Peyer's patch (tissue), 4 donors: ENCODE data around the gene ARL8A.

Experiments used
- POLR2A ChIP-seq, 2 donors: fragments of 450-650 bp; IDR thresholded peaks; one replicate each; pipeline ENCODE4 v1.5.1; 2017; ENCODE audit warnings: antibody characterized with exemption in 2 of 2, mild to moderate bottlenecking in 2 of 2, moderate library complexity in 2 of 2
- TF ChIP-seq, protein P1 (sequence below), 6 experiments: fragments of 450-650 bp in 4 of 6; fragments of 200-600 bp in 2 of 6; sonication (generic) in 1 of 6; IDR thresholded peaks; one replicate each; pipeline ENCODE4 v1.5.1; 2017 to 2019; ENCODE audit warnings: antibody characterized with exemption in 6 of 6, mild to moderate bottlenecking in 3 of 6, moderate library complexity in 1 of 6

- TF ChIP-seq, protein P1, sequence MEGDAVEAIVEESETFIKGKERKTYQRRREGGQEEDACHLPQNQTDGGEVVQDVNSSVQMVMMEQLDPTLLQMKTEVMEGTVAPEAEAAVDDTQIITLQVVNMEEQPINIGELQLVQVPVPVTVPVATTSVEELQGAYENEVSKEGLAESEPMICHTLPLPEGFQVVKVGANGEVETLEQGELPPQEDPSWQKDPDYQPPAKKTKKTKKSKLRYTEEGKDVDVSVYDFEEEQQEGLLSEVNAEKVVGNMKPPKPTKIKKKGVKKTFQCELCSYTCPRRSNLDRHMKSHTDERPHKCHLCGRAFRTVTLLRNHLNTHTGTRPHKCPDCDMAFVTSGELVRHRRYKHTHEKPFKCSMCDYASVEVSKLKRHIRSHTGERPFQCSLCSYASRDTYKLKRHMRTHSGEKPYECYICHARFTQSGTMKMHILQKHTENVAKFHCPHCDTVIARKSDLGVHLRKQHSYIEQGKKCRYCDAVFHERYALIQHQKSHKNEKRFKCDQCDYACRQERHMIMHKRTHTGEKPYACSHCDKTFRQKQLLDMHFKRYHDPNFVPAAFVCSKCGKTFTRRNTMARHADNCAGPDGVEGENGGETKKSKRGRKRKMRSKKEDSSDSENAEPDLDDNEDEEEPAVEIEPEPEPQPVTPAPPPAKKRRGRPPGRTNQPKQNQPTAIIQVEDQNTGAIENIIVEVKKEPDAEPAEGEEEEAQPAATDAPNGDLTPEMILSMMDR (IDR thresholded peaks at IDR 0.05) = no peak
- no peak for TF ChIP-seq POLR2A (IDR thresholded peaks at IDR 0.05)
These were observed 43.3 kb upstream of the ARL8A start for GRCh38 chr1:202187697-202188407.
